Measurements from ENCODE around the gene PTPRD. TPM values are rescaled to one million over a fixed set of nuclear protein-coding genes. Genes with fewer than 3 reads are reported as not detected.

Gene PTPRD
- total RNA-seq, 2 experiments from 2014 or later = 0.10 TPM; not detected in 1

DNA sequence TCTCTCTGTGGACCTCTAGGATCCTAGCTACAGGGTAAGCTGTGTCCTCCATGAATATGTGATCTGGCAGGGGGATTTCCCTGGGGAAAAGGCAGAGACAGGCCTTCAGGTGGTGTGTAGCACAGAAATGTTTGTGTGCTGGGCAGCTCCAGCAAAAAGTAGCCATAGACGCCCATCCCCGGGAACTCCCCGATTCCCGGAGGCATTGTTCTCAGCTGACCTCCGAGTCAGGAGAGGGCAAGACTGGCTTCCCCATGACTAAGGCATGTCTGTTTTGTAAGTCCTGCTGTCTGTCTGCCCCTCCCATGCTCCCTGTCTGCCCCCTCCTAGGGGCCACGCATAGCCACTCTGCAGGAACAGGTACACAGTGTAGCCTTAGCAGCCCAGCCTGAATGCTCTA lies 834.5 kb downstream of the PTPRD start:
- no peak for DNase-seq
- Mint-ChIP-seq H3K9me3 (no peaks in the 10 kb centered on the region), H3K4me3 (no peak overlapping the region), H3K36me3 (no peaks in the 10 kb centered on the region), H3K27me3 (no peaks in the 10 kb centered on the region), H3K27ac (no peak overlapping the region), H3K4me1 (ENCODE audit: low read depth) (no peaks in the 10 kb centered on the region)
- intact Hi-C loops (cut with micrococcal nuclease) = no loop called here
- POLR2A ChIA-PET = no interaction called here
- CTCF ChIA-PET = no interaction called here

DNA sequence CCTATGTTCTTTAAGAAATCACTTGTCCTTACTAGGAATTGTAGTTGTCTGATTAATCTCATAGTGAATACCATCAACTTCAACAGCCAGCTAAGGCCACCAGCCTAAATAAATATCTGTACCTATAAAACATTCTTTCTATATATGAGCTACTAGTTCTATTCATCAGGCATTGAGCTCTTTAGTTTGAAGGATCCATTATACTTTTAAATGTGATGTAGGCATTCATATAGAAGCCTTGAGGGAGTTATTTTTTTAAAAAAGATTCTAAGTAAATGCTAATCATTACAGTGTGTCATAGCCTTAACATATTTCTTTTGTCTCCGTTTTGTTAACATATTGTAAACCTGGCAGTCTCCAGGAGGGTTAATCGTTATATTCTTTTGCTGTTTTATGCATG lies 838.3 kb downstream of the PTPRD start:
- Mint-ChIP-seq H3K27me3 (no peaks in the 10 kb centered on the region), H3K4me3 (no peak overlapping the region), H3K27ac (no peak overlapping the region), H3K9me3 (peaks cover 6% of the 10 kb centered on the region), H3K36me3 (no peaks in the 10 kb centered on the region), H3K4me1 (ENCODE audit: low read depth) (no peaks in the 10 kb centered on the region)
- ChIA-PET CTCF (no interaction called here), POLR2A (no interaction called here)
- no peak for DNase-seq
- intact Hi-C loops (cut with micrococcal nuclease) = no loop called here

DNA sequence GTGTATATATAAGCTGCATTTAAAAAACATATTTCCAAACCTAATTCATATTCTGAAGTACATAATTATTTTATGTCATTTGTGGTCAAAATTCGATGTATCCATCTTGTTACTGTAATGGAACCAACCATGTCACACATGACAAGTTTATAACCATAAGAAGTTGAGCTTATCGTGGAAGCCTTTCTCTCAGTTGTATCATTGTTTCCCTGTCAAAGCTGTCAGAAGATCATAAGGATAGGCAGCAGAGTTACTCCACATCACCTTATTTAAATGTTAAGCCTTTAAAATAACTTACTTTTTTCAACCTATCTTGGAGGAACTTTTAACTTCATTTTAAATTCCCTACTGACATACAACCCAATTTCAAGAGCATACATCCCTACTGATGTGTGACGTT lies 841.5 kb downstream of the PTPRD start:
- no peaks in the 10 kb centered on the region for H3K36me3 Mint-ChIP-seq
- peaks cover 6% of the 10 kb centered on the region for H3K9me3 Mint-ChIP-seq
- no peaks in the 10 kb centered on the region for H3K4me1 Mint-ChIP-seq (ENCODE audit: low read depth)
- ChIA-PET POLR2A (no interaction called here), CTCF (no interaction called here)
- intact Hi-C loops (cut with micrococcal nuclease) = no loop called here
- no peaks in the 10 kb centered on the region for H3K27me3 Mint-ChIP-seq
- H3K27ac Mint-ChIP-seq = no peak overlapping the region
- H3K4me3 Mint-ChIP-seq = no peak overlapping the region
- DNase-seq = no peak

DNA sequence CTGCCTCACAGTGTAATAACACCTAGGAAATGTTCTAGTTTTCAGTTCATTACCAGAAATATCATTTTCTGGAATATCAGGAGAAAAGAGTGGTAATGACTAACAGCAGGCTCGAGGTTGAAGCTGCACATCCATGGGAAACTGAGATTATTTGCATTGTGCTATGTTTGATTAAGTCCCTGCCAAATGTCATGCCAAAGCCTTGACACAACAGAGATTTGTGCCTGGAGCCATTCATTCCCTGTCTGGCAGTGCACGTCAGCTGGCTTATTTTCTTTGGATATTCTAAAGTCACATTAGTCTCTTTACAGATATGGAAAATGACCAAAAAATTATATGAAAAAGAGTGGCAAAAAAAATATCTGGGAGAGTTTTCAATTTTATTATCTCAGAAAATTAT lies 848.0 kb downstream of the PTPRD start:
- Mint-ChIP-seq H3K27ac (no peak overlapping the region), H3K36me3 (no peaks in the 10 kb centered on the region), H3K4me1 (ENCODE audit: low read depth) (no peaks in the 10 kb centered on the region), H3K27me3 (no peaks in the 10 kb centered on the region), H3K4me3 (no peak overlapping the region), H3K9me3 (peaks cover 4% of the 10 kb centered on the region)
- ChIA-PET POLR2A (no interaction called here), CTCF (no interaction called here)
- intact Hi-C loops (cut with micrococcal nuclease) = no loop called here
- DNase-seq = no peak

DNA sequence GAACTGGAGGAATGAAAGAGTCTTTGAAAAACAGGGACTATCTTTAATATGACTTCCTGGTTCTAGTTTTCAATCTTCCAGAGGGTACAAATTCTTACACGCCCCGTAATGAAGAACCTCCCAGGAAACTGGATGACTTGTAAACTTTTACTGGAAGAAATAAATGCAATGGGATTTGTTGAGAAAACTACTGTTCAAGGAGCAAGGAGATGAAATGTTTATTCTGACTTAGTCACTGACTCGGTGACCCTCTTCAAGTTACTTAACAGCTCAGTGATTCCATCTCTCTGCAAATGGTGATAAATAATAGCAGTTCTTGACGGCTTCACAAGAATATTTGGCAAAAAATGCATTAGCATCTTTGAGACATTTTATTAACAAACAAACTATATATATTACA lies 858.6 kb downstream of the PTPRD start:
- intact Hi-C loops (cut with micrococcal nuclease) = no loop called here
- no peak overlapping the region for H3K4me3 Mint-ChIP-seq
- ChIA-PET POLR2A (no interaction called here), CTCF (no interaction called here)
- H3K27me3 Mint-ChIP-seq = no peaks in the 10 kb centered on the region
- DNase-seq = no peak
- no peak overlapping the region for H3K27ac Mint-ChIP-seq
- H3K36me3 Mint-ChIP-seq = no peaks in the 10 kb centered on the region
- H3K4me1 Mint-ChIP-seq (ENCODE audit: low read depth) = no peaks in the 10 kb centered on the region
- H3K9me3 Mint-ChIP-seq = no peaks in the 10 kb centered on the region

DNA sequence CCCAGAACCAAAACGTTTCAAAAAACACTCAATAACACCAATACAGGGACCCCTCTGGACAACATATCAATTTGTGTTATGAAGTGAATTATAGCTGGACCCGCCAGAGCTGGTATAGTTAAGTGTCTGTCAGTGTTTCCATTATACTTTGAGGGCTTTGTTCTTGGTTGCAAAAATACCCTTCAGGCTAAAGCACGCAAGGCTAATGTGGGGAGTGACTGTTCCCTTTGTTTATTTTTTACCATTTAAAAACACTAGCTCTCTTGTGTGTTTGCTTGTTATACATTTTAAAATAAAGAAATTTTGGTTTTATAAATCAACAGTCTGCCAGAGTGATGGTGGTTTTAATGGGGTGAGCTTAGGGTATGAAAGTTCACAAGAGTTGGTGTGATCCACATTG lies 859.5 kb downstream of the PTPRD start:
- Mint-ChIP-seq H3K36me3 (no peaks in the 10 kb centered on the region), H3K27ac (no peak overlapping the region), H3K27me3 (no peaks in the 10 kb centered on the region), H3K9me3 (no peaks in the 10 kb centered on the region), H3K4me3 (no peak overlapping the region), H3K4me1 (ENCODE audit: low read depth) (no peaks in the 10 kb centered on the region)
- intact Hi-C loops (cut with micrococcal nuclease) = no loop called here
- CTCF ChIA-PET = no interaction called here
- POLR2A ChIA-PET = no interaction called here
- DNase-seq = no peak

DNA sequence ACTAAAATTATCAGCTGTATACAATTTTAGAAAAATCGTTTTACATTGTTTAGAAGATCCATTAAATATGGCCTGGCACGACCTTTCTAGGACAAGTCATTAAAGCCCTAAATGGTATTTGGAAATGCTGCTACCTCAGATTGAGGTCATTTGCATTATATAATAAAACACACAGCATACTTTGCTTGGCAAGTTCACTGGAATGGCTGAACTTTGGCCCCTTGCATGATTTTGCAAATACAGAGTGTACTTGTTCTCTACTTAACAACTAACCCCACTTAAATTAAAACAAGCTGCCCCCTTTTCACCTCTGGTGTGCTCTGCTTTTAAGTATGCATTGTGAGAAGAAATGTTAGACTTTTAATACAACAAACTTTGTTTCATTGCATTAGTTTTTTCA lies 860.1 kb downstream of the PTPRD start:
- H3K27me3 Mint-ChIP-seq = no peaks in the 10 kb centered on the region
- intact Hi-C loops (cut with micrococcal nuclease) = no loop called here
- ChIA-PET POLR2A (no interaction called here), CTCF (no interaction called here)
- no peaks in the 10 kb centered on the region for H3K9me3 Mint-ChIP-seq
- H3K36me3 Mint-ChIP-seq = no peaks in the 10 kb centered on the region
- H3K4me1 Mint-ChIP-seq (ENCODE audit: low read depth) = no peaks in the 10 kb centered on the region
- no peak for DNase-seq
- no peak overlapping the region for H3K4me3 Mint-ChIP-seq
- no peak overlapping the region for H3K27ac Mint-ChIP-seq

DNA sequence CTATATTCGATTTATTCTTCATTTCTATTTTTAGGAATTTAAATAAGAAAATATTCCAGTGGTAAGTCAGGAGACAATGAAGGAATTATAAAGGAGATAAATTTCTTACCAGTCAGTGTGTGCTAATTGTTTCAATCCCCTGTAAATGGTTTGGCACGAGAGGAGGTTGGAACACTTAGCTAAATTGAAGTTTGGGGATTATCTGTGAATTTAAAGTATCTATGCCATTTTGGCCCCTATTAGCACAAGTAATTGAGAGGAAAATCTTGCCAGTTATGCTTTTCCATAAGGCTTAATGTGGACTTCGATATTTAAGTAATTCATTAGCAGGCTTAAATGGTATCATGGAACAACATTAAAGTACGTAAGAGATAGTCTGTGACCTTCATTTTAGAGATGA lies 860.8 kb downstream of the PTPRD start:
- Mint-ChIP-seq H3K27ac (no peak overlapping the region), H3K4me3 (no peak overlapping the region), H3K4me1 (ENCODE audit: low read depth) (no peaks in the 10 kb centered on the region), H3K9me3 (no peaks in the 10 kb centered on the region), H3K36me3 (no peaks in the 10 kb centered on the region), H3K27me3 (no peaks in the 10 kb centered on the region)
- intact Hi-C loops (cut with micrococcal nuclease) = no loop called here
- DNase-seq = no peak
- CTCF ChIA-PET = no interaction called here
- POLR2A ChIA-PET = no interaction called here

DNA sequence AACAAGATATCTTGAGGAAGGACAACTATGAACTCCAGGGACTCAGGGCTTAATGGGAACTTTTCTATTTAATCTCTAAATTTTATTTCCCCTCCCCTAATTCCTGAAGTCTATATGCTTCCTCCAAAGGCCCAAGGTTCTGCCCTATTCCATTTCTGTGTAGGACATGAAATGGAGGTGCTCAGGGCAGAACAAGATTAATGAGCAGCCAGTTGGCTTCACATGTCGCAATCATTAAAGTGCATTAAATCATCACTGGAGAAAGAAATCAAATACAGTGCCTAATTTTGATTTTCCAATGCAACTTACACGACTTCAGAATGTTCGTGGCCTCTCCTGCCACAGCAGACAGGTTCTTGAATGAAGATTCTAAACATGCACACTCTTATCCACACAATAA lies 862.1 kb downstream of the PTPRD start:
- H3K4me1 Mint-ChIP-seq (ENCODE audit: low read depth) = no peaks in the 10 kb centered on the region
- intact Hi-C loops (cut with micrococcal nuclease) = no loop called here
- H3K9me3 Mint-ChIP-seq = no peaks in the 10 kb centered on the region
- no peak for DNase-seq
- no peaks in the 10 kb centered on the region for H3K36me3 Mint-ChIP-seq
- H3K27me3 Mint-ChIP-seq = no peaks in the 10 kb centered on the region
- CTCF ChIA-PET = interaction anchor here (0.7 kb wide), 1 partner anchor 32 kb away, joined by 3 read pairs; no protein-coding TSS in a partner anchor
- POLR2A ChIA-PET = no interaction called here
- no peak overlapping the region for H3K4me3 Mint-ChIP-seq
- H3K27ac Mint-ChIP-seq = no peak overlapping the region

DNA sequence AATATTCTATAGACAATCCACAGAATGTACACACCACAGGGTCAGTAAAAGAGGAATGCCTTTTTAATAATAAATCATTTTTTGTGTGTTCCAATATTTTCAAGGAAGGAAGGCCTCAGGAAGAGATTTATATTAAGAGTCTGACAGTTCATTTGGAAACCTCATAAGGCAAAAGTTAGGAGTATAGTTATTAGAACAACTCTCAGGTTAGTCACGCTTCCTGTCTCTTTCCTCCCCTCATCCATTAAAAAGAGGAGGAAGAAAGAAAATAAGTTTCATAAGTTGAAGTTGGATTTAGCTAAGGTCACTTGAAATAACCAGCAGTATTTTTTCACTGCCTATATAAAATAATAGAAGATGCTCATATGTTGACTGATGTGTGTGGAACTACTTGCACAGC lies 863.2 kb downstream of the PTPRD start:
- no peak overlapping the region for H3K4me3 Mint-ChIP-seq
- ChIA-PET CTCF (no interaction called here), POLR2A (no interaction called here)
- no peak overlapping the region for H3K27ac Mint-ChIP-seq
- no peaks in the 10 kb centered on the region for H3K36me3 Mint-ChIP-seq
- H3K27me3 Mint-ChIP-seq = no peaks in the 10 kb centered on the region
- no peak for DNase-seq
- intact Hi-C loops (cut with micrococcal nuclease) = no loop called here
- no peaks in the 10 kb centered on the region for H3K9me3 Mint-ChIP-seq
- no peaks in the 10 kb centered on the region for H3K4me1 Mint-ChIP-seq (ENCODE audit: low read depth)

DNA sequence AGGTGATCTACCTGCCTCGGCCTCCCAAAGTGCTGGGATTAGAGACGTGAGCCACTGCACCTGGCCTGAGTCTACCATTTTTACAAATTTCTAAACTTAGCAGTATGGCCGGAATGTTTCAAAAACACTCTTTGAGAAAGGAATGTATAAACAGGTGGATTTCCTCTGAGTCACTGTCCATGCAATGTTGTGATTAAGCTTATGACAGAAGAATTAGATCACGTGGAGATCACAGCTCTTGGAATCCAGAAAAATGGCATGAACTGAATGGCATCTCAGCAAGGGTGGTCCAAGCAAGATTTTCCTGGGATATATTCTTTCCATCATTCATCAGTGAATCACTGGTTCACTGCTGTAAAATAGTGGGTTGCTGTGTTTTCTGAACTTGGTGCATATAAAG lies 865.0 kb downstream of the PTPRD start:
- DNase-seq = no peak
- intact Hi-C loops (cut with micrococcal nuclease) = no loop called here
- no peaks in the 10 kb centered on the region for H3K27me3 Mint-ChIP-seq
- H3K9me3 Mint-ChIP-seq = peaks cover 6% of the 10 kb centered on the region
- ChIA-PET POLR2A (no interaction called here), CTCF (no interaction called here)
- H3K4me3 Mint-ChIP-seq = no peak overlapping the region
- no peak overlapping the region for H3K27ac Mint-ChIP-seq
- no peaks in the 10 kb centered on the region for H3K4me1 Mint-ChIP-seq (ENCODE audit: low read depth)
- no peaks in the 10 kb centered on the region for H3K36me3 Mint-ChIP-seq

DNA sequence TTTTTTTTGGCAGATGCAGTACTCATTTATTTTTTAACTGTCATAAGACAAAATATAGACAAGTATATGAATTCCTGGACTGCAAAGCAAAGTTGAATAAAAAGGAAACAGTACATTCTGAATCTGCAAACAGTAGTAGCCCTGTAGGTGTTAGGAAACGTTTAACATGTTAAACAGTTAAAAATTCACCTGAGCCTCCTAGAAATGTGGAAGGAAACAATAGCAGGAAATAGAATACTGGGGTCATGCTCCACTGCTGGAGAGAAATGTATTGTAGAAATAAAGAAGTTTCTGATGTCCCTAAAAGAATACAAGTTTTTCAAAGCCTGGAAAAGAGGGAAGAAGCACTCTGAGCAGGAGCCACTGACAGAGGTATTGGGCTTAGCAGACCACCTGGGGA lies 866.0 kb downstream of the PTPRD start:
- Mint-ChIP-seq H3K27ac (no peak overlapping the region), H3K27me3 (no peaks in the 10 kb centered on the region), H3K4me1 (ENCODE audit: low read depth) (no peaks in the 10 kb centered on the region), H3K4me3 (no peak overlapping the region), H3K36me3 (no peaks in the 10 kb centered on the region), H3K9me3 (peaks cover 8% of the 10 kb centered on the region)
- intact Hi-C loops (cut with micrococcal nuclease) = no loop called here
- POLR2A ChIA-PET = no interaction called here
- no peak for DNase-seq
- CTCF ChIA-PET = no interaction called here

DNA sequence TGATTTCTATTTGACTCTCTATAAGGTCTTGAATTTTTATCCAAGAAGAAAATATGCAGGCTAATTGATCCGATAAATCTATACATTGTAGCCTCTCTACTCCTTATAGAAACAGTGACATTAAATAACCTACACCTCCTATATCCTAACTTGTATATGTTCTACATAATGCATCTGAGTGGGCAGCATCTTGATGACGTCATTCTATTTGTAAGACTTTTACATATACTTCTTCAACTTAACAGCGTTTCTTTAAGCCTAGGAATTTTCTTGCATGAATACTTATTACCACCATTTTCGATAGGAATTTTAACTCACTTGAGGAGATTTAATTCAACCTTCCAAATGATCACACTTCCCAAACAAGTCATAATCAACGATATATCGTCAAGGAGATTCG lies 869.0 kb downstream of the PTPRD start:
- no peak for DNase-seq
- intact Hi-C loops (cut with micrococcal nuclease) = no loop called here
- Mint-ChIP-seq H3K4me3 (no peak overlapping the region), H3K27ac (no peak overlapping the region), H3K4me1 (ENCODE audit: low read depth) (no peaks in the 10 kb centered on the region), H3K9me3 (peaks cover 14% of the 10 kb centered on the region), H3K36me3 (no peaks in the 10 kb centered on the region), H3K27me3 (no peaks in the 10 kb centered on the region)
- CTCF ChIA-PET = no interaction called here
- POLR2A ChIA-PET = no interaction called here

DNA sequence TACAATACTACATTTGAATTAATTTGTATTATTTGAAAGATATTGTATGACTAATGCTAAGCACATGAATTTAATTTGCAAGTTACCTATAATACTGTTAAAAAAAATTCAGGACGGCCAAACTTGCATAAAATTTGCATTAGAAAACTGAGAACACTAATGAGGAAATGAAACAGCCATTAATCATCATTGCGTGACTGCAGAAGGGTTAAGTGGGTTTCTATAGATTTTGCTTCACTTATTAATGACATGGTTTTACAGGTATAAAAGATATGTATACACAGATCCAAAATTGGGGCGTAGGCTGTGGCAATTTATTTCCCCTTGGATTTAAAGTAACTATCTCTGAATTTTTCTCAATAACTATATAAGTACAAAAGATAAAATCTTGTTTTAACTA lies 882.6 kb downstream of the PTPRD start:
- H3K27me3 Mint-ChIP-seq = no peaks in the 10 kb centered on the region
- ChIA-PET CTCF (no interaction called here), POLR2A (no interaction called here)
- no peak overlapping the region for H3K27ac Mint-ChIP-seq
- no peaks in the 10 kb centered on the region for H3K4me1 Mint-ChIP-seq (ENCODE audit: low read depth)
- no peaks in the 10 kb centered on the region for H3K36me3 Mint-ChIP-seq
- peaks cover 4% of the 10 kb centered on the region for H3K9me3 Mint-ChIP-seq
- H3K4me3 Mint-ChIP-seq = no peak overlapping the region
- intact Hi-C loops (cut with micrococcal nuclease) = no loop called here
- DNase-seq = no peak
